DOHH2 (cell line): ENCODE results near the gene MCRIP1.

Experiments used
- H3F3A ChIP-seq: fragments of 200-600 bp; sonication (generic), shearing (Covaris generic); 2 replicates; pipeline ENCODE4 v1.6.0; 2016; ENCODE audit warnings: antibody characterized with exemption, mild to moderate bottlenecking; ENCODE audit not compliant: control insufficient read depth, insufficient read depth
- H3K27ac ChIP-seq: fragments of 200-600 bp; sonication (generic); 2 replicates; pipeline ENCODE4 v1.5.1; 2014; ENCODE audit warnings: low read depth, mild to moderate bottlenecking, low read length, moderate library complexity
- H3K27me3 ChIP-seq: fragments of 200-600 bp; sonication (generic); 2 replicates; pipeline ENCODE4 v1.6.1; 2014; ENCODE audit warnings: mild to moderate bottlenecking, low read length, mixed read lengths; ENCODE audit not compliant: control insufficient read depth
- H3K36me3 ChIP-seq: fragments of 200-600 bp; sonication (generic); 2 replicates; pipeline ENCODE4 v1.6.1; 2014; ENCODE audit warnings: mild to moderate bottlenecking, low read length, moderate library complexity, mixed read lengths; ENCODE audit not compliant: control insufficient read depth
- H3K4me1 ChIP-seq: fragments of 200-600 bp; sonication (generic); 2 replicates; pipeline ENCODE4 v1.6.1; 2014; ENCODE audit warnings: mild to moderate bottlenecking, low read length, mixed read lengths; ENCODE audit not compliant: control insufficient read depth
- H3K4me2 ChIP-seq: fragments of 200-600 bp; sonication (generic); 2 replicates; pipeline ENCODE4 v1.6.0; 2014; ENCODE audit warnings: mild to moderate bottlenecking, low read length, moderate library complexity
- H3K4me3 ChIP-seq: fragments of 200-600 bp; sonication (generic); 2 replicates; pipeline ENCODE4 v1.5.1; 2014; ENCODE audit warnings: mild to moderate bottlenecking, low read length, mixed read lengths
- H3K79me2 ChIP-seq: fragments of 200-600 bp; sonication (generic); 2 replicates; pipeline ENCODE4 v1.6.1; 2014; ENCODE audit warnings: mild to moderate bottlenecking, low read length, mixed read lengths; ENCODE audit not compliant: control insufficient read depth
- H3K9me2 ChIP-seq: fragments of 200-600 bp; sonication (generic); replicated peaks from 2 replicates; pipeline ENCODE4 v1.6.1; 2014; ENCODE audit warnings: mild to moderate bottlenecking, low read length, mixed read lengths; ENCODE audit not compliant: control insufficient read depth
- H3K9me3 ChIP-seq: fragments of 200-600 bp; sonication (generic); 2 replicates; pipeline ENCODE4 v1.6.1; 2014; ENCODE audit warnings: antibody characterized with exemption, low read length, mixed read lengths; ENCODE audit not compliant: control insufficient read depth, insufficient read depth
- H4K20me1 ChIP-seq: fragments of 200-600 bp; sonication (generic); 2 replicates; pipeline ENCODE4 v1.6.0; 2014; ENCODE audit warnings: low read depth, mild to moderate bottlenecking, antibody characterized with exemption, low read length, moderate library complexity; ENCODE audit not compliant: control insufficient read depth, insufficient read depth
- CTCF ChIP-seq: fragments of 200-600 bp; sonication (generic); IDR thresholded peaks from one replicate; pipeline ENCODE4 v1.5.1; 2014; ENCODE audit warnings: antibody characterized with exemption, mild to moderate bottlenecking, low read depth, low read length; ENCODE audit not compliant: poor library complexity, severe bottlenecking
- EZH2phosphoT487 ChIP-seq: fragments of 200-600 bp; sonication (generic); IDR thresholded peaks from 2 replicates; pipeline ENCODE4 v1.6.1; 2017; ENCODE audit warnings: borderline replicate concordance, mild to moderate bottlenecking, antibody characterized with exemption, low read length, moderate library complexity, mixed read lengths

The MCRIP1 gene

GRCh38 chr17:81810476-81810875 lies 22.6 kb downstream of the MCRIP1 start:
- no peak overlapping the region for H3K4me3 ChIP-seq
- no peaks in the 10 kb centered on the region for H3F3A ChIP-seq
- H3K9me3 ChIP-seq, result no peaks in the 10 kb centered on the region
- H3K27ac ChIP-seq, result no peak overlapping the region
- no peaks in the 10 kb centered on the region for H3K36me3 ChIP-seq
- H3K79me2 ChIP-seq, result no peaks in the 10 kb centered on the region
- no peak overlapping the region for H3K4me2 ChIP-seq
- H4K20me1 ChIP-seq, result no peaks in the 10 kb centered on the region
- no peaks in the 10 kb centered on the region for H3K4me1 ChIP-seq
- H3K27me3 ChIP-seq, result peaks cover 19% of the 10 kb centered on the region
- no peaks in the 10 kb centered on the region for H3K9me2 ChIP-seq
- TF ChIP-seq EZH2phosphoT487 (no peak), CTCF (no peak)

GRCh38 chr17:81809556-81809998 lies 23.5 kb downstream of the MCRIP1 start:
- no peaks in the 10 kb centered on the region for H3K9me2 ChIP-seq
- H3K27me3 ChIP-seq, result peaks cover 19% of the 10 kb centered on the region
- H3K4me3 ChIP-seq, result no peak overlapping the region
- no peak overlapping the region for H3K27ac ChIP-seq
- no peaks in the 10 kb centered on the region for H3K4me1 ChIP-seq
- H3K79me2 ChIP-seq, result no peaks in the 10 kb centered on the region
- H3K9me3 ChIP-seq, result no peaks in the 10 kb centered on the region
- no peaks in the 10 kb centered on the region for H4K20me1 ChIP-seq
- TF ChIP-seq CTCF (no peak), EZH2phosphoT487 (no peak)
- H3K36me3 ChIP-seq, result no peaks in the 10 kb centered on the region
- H3F3A ChIP-seq, result no peaks in the 10 kb centered on the region
- no peak overlapping the region for H3K4me2 ChIP-seq

GRCh38 chr17:81808778-81809555 lies 24.1 kb downstream of the MCRIP1 start:
- no peaks in the 10 kb centered on the region for H3K79me2 ChIP-seq
- no peak overlapping the region for H3K27ac ChIP-seq
- H4K20me1 ChIP-seq, result no peaks in the 10 kb centered on the region
- H3K27me3 ChIP-seq, result peaks cover 19% of the 10 kb centered on the region
- peak; percentile 58 for TF ChIP-seq CTCF
- TF ChIP-seq EZH2phosphoT487, result no peak
- H3K36me3 ChIP-seq, result no peaks in the 10 kb centered on the region
- H3K4me2 ChIP-seq, result no peak overlapping the region
- H3K4me1 ChIP-seq, result no peaks in the 10 kb centered on the region
- H3F3A ChIP-seq, result no peaks in the 10 kb centered on the region
- H3K9me3 ChIP-seq, result no peaks in the 10 kb centered on the region
- no peak overlapping the region for H3K4me3 ChIP-seq
- no peaks in the 10 kb centered on the region for H3K9me2 ChIP-seq
